Fibroblast of peridontal ligament (primary cell): Measurements from ENCODE around the gene TRIM31.

Experiments
- DNase-seq: peaks from one replicate; pipeline ENCODE4 v3.0.0-alpha.2; 2010; ENCODE audit errors: extremely low read depth

The TRIM31 gene, protein sequence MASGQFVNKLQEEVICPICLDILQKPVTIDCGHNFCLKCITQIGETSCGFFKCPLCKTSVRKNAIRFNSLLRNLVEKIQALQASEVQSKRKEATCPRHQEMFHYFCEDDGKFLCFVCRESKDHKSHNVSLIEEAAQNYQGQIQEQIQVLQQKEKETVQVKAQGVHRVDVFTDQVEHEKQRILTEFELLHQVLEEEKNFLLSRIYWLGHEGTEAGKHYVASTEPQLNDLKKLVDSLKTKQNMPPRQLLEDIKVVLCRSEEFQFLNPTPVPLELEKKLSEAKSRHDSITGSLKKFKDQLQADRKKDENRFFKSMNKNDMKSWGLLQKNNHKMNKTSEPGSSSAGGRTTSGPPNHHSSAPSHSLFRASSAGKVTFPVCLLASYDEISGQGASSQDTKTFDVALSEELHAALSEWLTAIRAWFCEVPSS

DNA sequence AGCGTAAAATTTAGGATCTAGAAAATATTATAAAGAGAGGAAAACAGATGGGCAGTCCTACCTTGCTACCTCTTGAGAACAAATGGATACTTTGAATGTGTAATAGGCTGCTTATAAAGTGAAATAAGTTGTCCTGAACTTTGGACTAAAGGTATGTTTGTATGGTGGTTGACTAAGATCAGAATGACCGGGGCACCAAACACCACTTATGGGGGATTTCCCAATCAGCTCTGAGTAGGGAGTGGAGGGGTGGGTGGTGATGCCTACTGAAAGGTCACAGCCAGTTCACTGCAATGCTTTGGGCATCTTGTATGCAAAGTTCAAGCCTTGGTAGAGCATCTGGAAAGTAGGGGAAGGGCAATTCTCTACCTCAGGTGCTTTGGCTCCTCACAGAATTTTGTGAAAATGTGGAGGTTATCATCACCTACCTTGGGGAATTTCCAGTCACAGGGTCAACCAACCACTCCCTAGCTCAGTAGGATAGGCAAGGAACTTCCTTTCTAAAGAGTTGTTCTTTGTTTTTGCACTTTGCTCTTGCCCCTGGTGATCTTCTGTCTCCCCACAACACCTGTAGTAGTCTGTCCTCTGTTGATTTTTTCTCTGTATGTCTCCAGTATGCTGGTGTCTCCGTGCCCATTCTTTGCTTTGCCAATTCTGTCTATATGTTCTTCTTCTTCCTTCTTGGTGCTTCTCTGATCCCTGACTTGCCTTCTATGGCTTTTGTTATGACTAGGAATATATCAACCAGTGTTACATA is at the start of gene TRIM31:
Gene TRIM31 (minus strand): TSS at position 88 of the 757 bp plus-strand sequence. CDS start 285 bp downstream, outside the sequence.
- DNase-seq = no peak

DNA sequence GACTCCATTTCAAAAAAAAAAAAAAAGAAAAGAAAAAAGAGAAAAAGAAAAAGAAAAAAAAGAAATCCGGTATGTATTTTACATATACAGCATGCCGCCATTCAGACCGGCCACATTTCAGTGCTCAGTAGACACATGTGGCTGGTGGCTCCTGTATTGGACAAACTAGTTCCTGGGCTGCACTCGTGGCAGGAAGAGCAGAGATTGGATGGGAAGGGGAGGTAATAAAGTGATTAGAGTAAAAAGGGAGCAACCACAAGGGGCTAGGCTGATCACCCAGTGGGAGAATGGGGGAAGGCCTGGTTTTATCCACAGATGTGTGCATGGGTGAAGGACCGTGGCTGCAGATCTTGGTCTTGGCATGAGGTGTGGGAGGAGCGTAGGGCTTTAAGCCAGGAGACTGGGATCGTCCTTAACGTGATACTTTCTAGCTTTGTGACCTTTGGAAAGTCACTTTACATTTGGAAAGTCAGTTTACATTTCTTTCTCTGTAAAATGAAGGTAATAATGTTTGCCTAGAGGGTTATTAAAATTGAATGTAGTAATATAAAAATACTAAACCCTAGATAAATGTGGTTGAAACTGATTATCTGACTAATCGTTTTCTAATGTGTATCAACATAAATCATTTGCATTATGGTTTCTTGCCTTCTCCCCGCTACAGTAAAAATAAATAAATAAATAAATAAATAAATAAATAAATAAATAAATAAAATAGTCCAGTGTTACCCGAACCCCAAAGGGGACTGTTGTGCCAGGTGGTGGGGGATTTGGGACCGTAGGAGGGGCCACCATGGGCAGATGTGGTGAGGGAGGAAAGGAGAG is 49.6 kb upstream of the TRIM31 start:
- no peak for DNase-seq

DNA sequence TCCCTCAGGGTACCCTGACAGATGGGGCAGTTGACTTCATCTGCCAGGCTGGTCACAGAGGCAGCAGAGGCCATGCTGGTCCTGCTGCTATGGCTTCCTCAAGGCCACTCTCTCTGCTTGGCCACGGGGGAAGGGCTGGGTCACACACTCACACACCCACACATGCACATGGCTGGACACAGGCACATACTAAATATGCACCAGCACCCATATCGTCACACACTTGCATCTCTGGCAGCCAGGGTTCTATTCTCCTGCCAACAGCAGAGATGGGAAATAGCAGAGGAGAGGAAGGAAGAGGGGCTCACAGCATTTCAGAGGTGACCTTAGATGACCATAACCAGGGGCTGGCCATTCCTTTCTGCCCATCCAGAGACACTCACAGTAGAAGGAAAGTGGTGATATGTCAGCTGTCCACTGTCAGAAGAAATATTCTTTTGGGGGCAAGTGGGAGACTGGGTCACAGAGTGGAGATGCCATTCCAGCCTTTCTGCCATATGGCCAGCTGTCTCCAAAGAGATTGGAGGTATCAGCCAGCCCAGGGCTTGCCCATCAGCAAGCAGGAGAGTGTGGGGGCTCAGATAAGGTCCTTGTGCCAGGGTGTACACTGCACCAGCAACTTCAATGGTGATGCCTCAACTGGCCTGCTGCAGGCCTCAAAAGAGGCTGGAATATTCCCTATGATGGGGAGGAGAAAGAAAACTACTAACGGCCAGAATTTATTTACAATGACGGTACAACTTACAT is 48.1 kb upstream of the TRIM31 start, which contains the start of gene TRIM10:
Gene TRIM10 (minus strand): TSS at position 427 of the 747 bp plus-strand sequence. CDS start 353 bp downstream, at position 74.
- no peak for DNase-seq

DNA sequence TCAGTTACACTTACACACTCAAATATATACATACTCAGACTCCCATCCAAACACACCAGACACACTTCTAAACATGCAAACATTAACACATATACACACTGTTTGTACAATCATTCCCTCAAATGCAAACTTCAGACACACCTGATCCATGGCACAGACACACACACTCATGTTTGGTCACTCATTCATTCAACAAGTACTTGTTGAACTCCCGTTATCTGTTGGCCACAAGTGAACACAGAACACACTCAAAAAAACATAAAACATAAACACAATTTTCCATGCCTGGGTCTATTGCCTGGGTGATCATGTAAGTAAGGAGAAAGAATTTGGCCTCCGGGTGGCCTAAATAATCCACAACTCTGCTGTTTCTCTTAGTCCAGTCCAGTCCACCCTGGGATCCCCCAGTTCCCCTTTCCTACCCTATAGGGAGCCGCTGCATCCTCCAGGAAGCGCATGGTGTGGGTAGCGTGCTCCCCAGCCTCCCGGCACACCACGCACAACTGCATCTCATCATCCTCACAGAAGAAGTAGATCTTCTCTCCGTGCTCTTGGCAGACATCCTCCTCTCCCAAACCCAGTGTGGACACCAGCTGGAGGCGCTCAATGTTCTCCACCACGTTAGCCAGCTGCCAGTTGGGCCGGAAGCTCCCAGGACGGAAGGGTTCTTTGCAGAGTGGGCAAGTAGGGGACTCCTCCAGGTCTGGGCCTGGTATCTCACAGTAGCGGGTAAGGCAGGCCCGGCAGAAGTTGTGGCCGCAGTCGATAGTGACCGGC is 47.3 kb upstream of the TRIM31 start:
- no peak for DNase-seq

DNA sequence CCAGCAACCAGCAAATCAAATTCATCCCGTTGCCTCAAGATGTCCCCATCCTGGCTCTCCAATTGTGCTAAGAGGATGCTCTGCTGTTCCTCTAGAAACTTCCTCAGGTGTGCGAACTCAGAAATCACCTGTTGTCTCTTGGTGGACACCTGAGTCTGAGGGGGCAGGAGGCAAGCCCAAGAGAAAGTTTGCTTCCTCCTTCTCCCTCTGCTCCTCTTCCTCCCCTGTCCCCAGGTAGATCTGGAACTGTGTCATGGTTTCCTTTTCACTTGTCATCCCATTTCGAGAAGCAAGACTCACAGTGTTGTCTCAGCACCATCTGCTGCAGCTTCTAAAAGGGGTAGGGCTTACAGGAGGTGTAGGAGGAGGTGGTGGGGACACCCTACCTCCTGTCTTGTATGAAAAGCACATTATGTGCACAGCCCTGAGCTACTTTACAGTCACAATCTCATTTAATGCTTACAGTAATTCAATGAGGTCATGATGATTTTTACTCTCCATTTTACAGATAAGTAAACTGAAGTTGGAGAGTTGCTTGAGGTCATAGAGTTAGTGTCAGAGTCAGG is 45.7 kb upstream of the TRIM31 start:
- DNase-seq = no peak

DNA sequence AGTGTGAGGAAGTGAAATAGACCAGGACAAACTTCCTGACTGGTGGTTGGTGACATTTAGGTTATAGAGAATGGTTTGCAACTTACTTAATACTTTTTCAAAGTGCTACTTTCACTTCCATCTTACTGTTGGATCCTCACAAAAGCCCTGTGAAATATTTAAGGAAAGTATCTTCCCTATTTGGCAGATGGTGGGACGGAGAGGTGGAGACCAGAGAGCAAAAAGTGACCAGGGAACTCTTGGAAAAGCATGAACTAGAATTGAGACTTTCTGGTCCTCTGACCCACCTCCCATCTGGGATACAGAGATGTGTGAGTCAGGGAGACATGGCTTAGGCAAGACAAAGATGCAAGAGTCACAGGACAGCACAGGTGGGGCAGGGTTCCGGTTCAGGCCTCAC is 45.1 kb upstream of the TRIM31 start:
- no peak for DNase-seq

DNA sequence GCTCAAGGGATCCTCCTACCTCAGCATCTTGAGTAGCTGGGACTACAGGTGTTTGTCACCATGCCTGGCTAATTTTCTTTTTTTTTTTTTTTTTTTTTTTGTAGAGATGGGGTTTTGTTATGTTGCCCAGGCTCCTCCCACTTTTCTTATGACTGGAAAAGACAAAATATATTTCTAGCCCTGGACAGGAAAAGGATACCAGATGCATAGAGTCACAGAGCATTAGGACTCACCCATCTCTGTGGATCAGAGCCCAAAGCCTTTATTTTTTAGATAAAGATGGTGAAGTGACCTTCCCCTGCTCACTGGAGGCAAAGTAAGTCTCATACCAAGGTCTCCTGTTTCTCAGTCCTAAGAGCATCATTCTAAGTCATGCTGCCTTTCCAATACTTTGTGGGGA is 44.7 kb upstream of the TRIM31 start:
- DNase-seq = no peak

DNA sequence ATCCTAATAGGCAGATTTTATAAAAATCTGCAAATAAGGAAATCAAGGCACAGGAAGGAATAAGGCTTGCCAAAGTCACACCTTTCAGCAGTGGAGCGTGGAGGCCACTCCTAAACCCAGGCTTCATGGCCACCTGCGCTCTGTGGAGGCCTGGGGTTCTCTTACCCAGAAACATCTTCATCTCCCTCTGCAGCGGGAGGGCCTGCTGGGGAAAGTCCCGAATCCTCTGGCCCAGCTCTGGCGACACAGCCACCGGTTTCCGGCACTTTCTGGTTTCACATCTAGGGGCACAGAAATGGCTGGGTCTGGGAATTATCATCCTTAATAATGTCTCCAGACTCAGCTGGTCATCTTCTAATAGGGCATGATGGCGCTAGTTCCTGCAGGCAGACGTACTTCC is 43.9 kb upstream of the TRIM31 start:
- no peak for DNase-seq

DNA sequence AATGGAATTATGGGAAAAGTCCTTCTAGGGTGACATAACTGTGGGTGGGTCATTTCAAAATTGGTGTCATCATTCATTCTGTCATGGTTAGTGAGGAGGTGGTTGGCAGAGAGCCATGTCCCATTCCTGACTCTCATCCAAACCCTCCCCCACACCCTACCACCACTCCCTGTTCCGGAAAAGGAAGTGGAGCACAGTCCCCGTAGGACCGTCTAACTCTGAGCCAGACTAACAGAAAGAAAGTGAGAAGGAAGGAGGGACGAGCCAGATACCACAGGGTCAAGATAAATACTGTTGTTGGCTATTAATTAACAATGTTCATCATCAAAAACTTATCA is 43.3 kb upstream of the TRIM31 start:
- no peak for DNase-seq

DNA sequence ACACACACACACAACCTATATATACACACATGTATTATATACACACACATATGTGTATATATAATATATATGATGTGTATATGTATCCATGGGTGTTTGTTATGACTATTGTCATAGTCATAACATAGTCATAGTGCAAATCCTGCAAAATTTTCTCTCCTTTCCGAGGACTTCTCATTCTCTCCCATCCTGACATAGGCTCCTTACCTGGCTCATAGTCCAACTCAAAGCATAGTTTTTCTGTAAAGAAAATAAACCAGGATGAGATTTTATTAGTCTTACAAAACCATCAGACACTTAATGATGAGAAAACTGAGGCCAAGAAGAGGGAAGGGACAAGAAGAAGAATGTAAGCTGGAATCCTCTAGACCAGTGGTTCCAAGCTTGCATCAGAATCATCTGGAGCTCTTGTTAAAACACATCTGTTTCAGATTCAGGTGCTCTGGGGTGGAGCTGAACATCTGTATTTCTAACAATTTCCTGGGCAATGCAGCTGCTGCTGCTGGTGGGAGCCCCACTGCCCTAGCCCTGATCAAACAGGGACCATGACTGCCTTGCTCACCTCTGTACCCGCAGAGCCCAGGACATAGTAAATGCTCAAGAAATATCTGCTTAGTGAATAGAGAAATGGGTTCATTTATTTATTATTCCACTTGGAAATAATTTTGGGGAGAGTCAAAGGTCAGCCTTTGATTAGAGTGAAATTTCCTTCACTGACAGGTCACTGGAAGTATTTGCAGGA is 42.8 kb upstream of the TRIM31 start:
- no peak for DNase-seq

DNA sequence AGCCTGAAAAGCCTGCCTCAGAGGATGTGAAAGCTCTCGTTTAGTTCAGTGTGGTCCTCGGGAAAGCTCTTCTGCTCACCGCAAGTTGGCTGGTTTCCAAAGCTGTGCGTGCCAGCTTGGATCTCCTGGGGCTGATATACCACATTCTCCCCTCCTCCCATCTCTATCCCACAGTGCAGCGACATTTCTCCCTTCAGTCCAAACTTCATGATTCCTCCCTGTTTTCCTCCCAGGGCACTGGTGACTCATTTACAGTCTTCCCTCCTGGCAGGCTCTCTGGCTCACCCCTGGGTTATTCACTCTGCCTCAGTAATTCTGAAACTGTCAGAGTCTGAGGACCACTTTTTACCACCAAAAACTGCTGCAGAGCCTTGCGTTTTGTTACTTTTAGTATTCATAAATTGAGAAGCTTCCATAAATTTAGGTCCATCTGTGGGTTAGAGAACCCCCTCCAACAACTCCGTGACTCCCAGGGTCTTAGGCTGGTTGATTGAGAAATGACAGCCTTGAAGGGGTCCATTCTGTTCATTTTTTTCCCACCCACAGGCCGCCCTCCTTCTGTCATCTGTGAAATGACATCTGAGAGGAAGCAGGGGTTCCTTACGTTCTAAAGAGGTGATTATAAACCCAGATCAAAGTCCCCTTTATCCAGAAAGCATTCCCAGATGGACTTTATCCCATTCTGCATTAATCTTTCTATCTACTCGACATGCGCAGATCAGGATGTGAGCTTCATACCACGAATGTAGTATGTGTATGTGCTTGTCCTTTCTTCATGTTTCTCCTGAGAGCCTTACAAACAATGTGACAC is 42.0 kb upstream of the TRIM31 start:
- peak; percentile 65 for DNase-seq

DNA sequence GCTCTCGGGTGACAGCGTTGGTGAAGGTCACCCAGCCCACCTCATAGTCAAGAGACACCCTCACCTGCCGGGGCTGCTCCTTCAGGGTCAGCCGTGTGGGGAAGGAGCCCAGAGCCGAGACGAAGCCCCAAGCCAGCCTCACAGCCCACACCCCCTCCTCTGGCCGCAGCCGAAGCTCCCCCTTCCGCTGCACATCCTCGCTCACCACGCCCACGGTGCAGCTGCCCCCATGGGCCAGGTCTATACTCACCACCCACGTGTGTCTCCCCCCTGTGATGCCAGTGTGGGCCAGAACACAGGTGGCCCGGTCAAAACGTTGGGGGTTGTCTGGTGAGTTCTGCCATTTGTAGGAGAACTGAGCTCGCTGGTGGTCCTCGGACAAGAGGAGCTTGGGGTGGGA is 41.2 kb upstream of the TRIM31 start:
- DNase-seq = no peak

DNA sequence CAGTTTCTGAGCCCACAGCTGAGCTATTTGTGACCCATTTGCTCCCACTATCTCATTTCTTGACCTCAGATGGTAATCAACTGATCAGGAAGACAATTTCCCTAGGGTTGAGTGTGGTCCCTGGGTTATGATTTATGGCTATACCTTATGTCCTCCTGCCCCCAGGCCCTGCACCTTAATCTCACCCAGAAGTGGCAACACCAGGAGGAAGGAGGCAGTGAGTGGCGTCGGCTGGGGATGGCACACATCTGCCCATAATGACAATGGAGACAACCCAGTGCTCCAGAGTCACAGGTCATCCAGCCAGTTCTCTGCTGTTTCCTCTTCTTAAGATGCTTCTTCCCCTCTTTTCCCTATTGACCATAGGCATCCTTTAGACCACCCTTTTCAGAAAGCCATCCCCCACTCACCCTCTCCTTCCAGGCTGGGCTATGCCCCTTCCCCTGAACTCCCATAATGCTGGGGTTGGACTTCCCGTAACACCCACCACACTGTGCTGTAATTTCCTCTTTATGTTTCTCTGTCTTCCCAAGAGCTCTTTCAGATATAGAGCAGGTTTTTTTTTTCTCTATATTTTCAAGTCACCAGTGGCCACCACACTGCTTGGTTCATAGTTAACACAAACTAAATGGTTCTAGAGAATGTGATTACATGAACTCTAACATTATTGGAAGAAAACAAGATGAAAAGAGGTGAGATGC is 40.2 kb upstream of the TRIM31 start:
- DNase-seq = no peak

DNA sequence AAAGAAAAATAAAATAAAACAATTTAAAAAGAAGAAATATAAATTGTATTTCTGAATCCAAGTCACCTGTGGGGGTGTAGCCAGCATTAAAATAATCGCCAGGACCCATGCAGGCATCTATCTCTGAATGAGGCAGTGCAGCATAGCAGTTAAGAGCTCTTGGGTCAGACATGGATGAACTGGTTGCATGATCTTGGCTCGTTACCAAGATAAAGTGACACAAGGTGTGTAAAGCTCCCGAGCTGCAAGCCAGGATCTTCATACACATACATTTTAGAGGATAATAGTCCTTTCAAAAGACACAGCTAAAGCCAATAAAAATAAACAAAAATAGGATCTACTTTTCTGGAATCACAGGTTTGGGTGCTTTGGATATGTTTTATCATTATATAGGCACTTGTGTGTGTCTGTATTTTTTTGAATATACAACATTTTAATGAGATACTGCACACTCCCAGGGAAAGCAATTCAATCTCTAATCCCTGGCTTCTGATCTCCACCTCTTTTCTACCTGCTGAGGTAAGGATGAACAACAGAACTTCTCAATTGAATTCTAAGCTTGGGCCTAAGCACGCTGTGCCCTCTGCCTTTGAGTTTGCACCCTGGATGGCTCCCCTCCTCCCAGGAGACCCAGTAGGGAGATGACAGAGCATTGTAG is 39.3 kb upstream of the TRIM31 start:
- DNase-seq = no peak

DNA sequence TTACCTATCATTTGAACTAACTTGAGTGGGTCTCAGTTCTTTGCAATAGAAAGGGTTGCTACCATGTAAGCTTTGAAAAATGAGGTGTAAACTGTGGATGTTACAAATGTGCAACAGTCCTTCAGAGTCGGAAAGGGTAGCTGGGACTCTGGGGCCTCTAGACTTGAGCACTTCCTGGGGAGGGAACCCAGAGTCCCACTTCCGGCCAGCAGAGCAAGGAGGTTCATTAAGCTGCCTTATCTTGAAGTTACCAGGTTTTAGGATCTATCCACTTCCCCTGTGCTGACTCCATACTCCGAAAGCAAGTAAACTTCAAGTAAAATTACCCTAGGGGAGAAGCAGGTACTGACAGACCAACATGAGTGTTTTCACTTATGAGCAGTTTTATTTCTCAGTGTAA is 38.7 kb upstream of the TRIM31 start:
- DNase-seq = no peak

DNA sequence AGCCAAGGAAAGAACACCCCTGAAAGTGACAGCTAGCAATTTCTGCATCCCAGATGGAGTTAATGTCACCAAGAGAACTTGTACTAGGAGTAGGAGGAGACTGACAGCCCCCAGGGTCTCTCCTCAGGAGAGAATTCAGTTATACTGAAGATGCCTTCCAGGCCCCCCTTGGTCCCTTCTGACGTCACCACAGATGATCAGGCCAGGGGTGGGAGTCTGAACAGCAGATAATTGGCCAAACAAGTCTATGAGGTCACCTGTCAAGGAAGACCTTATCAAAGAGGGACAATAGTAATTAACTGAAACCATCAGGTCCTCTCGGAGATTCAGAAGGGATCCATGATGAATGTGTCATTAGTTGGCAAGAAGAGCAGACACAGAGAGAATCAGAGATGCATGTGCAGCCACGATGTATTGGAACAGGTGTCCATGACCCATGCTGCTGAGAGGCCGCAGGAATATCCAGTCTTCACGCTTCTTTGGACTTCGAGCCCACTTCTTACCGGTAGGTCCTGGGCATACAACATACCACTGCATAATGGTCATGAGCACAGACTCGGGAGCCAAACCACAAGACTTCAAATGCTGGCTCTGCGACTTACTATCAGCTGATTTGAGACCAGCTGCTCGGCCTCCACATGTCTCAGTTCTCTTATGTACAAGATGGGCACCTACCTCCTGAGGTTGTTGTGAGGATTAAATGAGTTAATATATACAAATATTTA is 37.9 kb upstream of the TRIM31 start:
- peak; percentile 45 for DNase-seq
